HG02642 (cell line): Measurements from ENCODE around the gene RIMBP2.

Experiments
- ATAC-seq: cut with Tn5 transposase; IDR thresholded peaks from one replicate; pipeline ENCODE4 v1.9.1; 2021; ENCODE audit warnings: mild to moderate bottlenecking; ENCODE audit not compliant: unreplicated experiment, poor library complexity

The RIMBP2 gene

DNA sequence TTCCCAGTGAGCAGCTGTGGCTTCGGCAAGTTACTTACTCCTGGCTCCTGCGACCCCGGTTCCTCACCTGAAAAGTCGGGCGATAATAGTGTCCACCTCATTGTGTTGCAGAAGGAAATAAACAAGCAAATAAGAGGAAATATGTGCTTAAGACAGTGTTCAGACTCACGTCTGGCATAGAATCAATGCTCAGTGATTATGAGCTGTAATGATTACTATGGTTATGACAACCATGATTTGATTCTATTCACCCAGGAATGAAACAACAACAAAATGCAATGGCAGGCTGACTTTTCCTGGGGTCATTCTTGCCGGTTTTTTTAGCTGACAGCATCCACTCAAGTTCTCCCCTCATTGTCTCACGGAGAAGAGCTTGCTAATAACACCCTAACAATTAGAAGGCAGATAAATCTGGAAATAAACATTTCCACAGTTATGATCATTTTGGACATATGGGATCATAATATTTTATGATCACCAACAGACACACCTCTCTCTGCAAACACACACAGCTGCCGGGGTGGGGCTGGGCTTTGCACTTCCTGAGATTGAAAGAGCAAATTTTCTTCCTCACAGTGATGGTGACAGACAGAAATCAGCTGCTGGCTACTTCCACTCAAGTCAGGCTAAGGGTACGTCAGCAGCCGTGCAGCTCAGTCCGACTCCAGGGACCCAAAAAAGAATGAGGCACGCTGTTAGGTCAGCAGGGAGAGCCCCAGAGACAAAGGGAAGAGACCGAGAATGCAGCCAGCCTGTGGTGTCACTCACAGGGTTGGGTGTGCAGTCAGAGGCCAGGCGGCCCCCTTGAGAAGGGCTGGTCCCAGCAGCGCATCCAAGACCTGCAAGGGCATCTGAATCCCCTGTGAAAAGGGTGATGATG is 158.0 kb downstream of the RIMBP2 start:
- ATAC-seq: no peak

DNA sequence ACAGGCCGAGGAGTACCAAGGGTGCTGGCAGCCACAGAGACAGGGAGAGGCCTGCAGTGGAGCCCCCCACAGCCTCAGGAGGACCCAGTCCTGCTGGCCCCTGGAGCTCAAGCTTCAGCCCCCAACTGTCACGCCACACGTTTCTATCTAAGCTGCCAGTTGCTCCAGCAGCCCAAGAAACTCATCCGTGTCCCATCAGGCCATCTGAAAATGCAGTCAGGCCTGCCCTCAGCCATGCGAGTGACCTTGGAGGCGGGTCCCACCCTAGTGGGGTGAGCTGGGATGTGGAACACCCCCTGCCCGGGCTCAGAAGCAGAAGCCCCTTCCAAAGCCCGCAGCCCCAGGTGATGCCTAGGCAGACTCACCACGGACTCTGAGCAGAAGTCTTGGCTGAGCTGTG is 158.9 kb downstream of the RIMBP2 start:
- no peak for ATAC-seq

DNA sequence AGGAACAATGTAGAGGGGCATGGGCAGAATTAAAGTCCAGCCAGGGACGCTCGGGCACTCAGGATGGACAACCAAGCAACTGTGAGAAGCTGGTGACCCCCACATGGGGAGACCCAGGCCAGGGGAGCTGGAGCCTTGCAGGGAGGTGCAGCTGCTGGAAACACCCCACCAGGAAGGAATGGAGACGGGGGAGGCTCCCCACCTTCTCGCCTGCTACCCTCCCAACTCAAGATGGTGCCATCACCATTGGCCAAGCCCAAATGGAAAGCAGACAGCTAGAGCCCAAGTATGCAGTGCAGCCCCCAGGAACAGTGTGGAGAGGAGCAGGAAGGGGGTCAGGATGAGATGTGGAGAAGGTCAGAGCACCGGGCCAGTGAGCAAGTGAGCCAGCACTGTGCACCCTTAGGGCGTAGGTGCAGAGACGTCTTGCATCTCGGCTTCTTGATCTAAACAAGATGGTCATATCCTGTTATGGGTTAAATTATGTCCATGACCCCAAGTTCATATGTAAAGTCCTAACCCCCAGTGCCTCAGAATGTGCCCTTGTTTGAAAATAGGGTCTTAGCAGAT is 159.5 kb downstream of the RIMBP2 start:
- no peak for ATAC-seq

DNA sequence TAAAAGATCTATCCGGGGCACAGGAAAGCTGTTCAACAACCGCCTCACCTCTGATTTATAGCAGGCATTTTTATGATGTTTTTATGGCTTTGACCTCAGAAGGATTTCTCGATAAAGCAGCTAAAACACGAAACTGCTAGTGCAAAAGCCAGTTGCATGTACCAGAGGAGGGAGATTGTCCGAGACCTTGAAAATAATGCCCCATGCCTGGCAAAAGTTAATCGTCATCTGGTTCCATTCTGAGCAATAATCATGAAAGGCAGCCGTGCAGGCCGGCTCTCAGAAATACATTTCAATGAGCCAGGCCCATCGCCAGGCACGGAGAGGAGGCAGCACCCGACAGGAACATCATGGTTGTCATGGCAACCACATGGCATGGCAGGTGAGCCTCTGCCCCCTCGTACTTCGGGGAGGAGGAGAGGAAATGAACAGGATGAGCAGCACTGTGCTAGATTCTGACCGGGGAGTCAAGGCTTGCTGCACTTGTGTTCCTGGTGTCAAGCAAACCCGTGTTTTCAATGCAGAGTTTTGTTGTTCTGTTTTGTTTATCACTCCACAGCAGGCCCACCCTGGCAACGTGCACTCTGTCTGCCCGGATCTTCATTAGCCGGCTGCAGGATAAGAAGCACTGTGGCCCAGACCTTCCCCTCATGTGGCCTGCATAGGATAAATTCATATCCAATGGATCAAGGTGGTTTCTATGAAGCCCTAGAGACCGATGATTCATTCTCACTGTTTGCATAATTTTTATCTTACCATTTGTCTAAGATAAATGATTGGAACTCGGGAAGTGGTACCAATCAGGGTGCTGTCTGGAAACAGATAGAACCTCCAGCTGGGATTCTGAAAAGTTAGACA is 160.2 kb downstream of the RIMBP2 start:
- ATAC-seq: no peak

DNA sequence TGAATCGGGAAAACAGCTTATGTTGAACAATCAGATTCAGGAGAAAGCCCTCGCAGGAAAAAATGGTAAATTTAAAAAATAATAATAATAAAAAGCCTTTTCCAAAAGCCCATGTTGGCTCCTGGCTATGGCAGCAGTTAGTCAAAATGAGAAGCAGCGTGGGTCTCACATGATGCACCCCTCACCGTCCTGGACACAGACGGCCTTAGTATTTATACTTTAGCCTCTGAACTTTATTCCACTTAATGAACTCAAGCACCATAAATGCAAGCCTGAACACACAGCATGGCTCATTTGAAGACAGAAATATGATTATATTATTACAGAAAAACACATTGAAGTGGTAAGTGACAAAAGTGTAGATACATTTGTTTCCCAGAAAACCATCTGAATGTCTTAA is 160.9 kb downstream of the RIMBP2 start:
- no peak for ATAC-seq

DNA sequence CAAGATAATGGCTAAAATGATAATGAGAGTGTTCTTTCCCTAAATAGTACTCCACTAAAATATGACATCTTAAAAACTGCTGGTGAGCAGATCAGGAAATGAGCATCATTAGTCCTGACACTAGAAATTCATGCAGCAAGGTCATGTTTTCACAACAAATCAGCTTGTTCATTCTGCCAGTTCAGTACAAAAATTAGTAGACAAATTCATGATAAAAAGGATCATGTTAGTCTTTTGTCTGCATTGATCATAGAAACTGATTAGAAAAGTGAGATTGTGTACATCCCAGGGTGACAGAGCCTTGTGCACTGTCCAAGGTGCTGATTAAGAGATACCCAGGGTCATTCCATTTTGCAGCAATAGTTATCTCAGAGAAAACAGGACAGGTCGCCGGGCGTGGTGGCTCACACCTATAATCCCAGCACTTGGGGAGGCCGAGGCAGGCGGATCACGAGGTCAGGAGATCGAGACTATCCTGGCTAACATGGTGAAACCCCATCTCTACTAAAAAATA is 163.6 kb downstream of the RIMBP2 start:
- ATAC-seq: no peak

DNA sequence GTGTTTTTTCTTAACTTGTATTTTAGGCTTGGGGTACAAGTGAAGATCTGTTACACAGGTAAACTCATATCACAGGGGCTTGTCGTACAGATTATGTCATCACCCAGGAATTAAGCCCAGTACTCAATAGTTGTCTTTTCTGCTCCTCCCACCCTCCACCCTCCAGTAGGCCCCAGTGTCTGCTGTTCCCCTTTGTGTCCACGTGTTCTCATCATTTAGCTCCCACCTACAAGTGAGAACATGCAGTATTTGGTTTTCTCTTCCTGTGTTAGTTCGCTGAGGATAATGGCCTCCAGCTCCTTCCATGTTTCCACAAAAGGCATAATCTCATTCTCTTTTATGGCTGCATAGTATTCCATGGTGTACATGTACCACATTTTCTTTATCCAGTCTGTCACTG is 166.7 kb downstream of the RIMBP2 start:
- ATAC-seq: no peak

DNA sequence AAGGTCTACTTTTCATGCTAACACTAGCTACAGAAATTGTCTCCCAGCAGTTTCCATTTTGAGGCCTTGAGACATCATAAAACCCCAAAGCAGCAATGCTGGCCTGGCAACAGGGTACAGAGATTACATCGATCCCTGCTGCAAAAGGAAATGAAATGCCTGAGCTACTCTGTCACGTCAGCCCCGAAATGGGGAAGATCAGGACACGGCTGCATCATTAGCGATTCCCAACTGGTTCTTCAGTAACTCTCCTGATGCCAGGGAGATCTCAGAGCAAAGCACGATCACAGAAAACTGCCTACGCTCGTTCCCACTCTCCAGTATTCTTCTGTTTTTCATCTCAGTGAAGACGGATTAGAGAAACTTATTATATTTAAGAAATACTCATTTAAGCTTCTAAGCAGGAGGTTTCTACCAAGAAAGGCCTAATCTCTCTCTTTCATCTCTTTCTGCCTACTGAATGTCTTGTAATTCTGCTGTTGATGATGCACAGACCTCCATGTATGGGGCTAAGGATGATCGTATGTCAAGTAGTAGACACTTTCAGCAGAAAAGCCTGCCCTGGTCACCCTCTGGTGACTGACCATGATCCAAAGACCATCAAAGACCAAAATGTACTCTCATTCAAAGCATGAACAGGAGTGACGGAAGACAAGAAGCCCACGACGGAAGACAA is 168.5 kb downstream of the RIMBP2 start:
- no peak for ATAC-seq

DNA sequence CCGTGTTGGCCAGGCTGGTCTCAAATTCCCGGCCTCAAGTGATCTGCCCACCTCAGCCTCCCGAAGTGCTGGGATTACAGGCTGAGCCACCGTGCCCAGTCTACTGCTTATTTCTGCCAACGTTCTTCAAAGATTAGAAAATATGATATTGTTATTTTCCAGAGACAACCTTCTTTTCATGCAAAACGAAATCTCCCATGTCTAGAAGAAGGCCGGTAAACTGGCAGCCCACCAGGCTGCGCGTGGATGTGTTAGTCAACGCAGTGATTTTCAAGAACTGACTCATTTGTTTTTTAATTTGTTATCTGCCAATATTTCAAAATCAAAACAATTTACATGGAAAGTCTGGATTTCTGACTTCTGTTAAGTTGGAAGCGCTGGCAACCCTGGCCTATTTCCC is 169.6 kb downstream of the RIMBP2 start:
- no peak for ATAC-seq

DNA sequence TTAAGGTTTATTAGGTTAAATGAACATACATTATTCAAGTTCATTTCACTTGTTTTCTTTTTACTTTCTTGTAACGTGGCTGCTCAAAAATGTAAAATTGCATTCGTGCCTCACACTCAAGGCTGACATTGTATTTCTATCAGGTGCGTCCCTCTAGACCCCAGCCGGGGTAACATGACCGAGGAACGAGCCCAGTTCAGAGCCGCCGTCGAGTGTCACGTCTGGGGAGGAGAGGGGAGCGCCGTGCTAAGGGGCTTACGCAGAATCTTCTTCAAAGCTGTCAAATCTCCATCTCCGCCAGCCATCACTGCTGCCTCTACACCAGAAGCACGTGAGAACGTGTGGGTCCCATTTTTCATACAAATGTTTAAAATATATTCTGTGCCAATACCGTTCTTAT is 170.6 kb downstream of the RIMBP2 start:
- no peak for ATAC-seq

DNA sequence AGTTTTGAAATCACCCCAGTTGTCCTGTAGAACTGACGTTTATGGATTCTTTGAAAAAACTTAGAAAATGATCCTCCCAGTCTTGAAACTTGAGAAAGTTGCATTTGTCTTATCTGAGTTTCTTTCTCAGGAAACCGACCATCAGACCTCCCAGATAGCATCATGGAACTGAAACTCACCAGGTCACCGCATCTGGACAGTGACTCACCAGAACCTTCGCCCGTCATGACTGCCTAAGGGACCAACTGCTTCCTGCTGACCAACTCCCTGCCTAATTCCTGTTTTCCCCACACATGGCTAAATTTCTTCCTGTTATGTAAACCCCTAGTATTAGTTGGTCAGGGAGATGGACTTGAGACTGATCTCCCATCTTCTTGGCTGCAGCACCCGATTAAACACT is 175.7 kb downstream of the RIMBP2 start:
- ATAC-seq: no peak

DNA sequence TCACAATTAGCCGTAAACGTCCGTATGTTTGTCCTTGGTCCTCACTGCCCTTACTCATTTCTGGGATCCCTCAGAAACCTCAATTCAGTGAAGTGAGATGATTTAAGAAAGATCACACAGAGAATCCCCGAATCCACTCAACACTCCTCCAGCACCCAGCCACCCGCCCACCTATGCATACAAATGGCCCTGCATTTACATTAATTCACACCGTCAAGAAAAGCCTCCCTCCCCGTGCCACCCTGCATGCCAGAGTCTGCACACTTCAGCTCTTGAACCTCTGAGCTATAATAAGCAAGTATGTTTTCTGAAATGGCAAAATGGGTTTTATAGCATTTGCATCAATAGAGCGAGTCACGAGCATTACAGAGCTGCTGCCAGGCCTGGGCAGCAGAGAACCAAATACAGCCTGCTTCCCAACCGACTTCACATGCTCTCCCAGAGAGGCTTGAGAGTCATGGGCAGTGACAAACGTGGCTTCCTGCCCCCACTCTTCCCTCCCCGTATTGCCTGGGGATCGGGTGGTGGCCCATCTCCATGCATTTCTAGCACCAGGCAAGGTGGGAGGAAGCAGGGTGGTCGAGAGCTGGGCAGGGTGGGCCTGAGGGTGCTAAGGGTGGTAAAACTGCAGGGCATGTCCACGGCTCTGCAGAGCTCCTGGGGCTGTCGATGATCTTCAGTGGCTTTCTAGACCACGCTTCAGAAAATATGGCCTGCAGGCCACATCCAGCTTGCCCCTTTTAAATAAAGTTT is 177.6 kb downstream of the RIMBP2 start:
- ATAC-seq: no peak

DNA sequence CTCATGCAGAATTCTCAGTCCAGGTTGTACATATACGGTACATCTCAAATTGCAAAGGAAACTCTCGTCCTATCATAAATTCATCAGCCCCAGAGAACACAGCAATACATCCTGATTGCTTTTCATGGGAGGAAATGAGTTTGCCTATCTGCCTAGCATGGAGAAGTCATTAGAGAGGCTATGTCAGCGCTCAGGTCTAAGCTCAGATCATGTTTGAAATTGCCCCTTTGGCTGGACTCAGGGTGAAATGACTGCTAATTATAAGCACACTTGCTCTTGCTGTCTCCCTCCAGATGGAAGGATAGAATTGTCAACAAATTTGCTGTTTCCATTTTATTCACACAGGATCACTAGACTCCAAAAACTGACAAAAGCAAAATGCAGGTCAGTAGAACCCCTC is 178.4 kb downstream of the RIMBP2 start:
- no peak for ATAC-seq

DNA sequence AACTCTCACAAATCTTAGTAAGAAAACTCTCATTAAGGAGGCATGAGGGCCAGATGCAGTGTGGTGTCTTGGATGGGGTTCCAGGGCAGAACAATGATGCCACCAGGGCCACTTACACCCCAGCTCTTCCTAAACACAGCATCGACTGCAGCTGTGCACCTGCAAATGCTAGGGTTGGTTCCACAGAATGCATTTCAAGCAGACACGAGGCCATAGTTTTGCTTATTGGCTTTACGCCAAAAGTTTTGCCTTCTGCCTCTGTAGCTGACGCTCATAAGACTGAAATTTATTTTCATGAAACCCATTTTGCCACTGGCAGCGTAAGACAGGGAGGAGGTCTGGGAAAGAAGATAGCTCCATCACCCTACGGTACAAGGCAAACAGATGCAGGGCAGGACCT is 179.0 kb downstream of the RIMBP2 start:
- no peak for ATAC-seq

DNA sequence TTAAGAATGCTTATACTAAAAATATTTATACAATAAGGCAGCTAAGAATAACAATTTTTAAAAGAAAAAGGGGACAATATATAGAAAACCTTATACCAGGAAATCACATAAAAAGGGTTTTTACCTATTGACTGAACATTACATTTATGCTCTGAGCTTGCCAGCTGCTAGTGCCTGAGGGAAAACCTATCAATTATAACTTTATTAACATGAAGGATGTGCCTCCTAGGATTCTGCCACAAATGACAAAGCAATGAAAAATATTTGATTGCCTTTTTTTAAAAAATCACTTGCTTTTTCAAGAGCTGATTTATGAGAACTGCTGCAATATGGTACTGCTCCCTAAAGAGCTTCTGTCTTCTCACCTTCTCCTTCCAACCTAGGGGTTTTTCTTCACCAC is 185.7 kb downstream of the RIMBP2 start:
- ATAC-seq: no peak

DNA sequence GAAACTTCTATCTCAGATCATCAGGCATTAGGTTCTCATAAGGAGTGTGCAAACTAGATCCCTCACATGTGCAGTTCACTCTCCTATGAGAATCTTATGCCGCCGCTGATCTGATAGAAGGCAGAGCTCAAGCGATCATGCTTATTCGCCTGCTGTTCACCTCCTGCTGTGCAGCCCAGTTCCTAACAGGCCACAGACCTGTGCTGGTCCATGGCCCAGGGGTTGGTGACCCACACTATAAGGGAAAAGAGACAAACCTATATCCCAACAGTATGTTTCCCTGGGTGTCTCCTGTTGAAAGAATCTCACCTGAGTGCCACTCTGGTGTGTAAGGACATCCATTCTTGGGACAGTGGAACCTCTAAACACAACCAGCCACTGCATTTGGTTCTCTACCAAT is 186.3 kb downstream of the RIMBP2 start:
- no peak for ATAC-seq

DNA sequence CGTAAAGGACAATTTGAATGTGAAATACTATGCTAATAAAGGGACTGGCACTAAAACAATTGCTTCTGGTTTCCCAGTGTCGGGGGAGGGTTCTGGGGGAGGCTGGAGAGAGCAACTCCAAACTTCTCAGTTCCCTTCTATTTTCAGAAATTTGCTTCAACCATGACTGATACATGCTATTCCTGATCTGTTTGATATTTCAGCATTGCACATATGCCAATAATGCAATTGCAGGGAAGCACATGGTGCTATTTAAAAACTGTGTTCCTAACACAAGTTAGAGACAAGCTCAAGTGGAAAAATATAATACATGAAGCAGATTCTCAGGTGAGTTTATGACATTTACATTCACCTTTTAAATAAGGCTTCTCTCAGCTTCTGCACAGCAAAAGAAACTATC is 188.9 kb downstream of the RIMBP2 start:
- no peak for ATAC-seq

DNA sequence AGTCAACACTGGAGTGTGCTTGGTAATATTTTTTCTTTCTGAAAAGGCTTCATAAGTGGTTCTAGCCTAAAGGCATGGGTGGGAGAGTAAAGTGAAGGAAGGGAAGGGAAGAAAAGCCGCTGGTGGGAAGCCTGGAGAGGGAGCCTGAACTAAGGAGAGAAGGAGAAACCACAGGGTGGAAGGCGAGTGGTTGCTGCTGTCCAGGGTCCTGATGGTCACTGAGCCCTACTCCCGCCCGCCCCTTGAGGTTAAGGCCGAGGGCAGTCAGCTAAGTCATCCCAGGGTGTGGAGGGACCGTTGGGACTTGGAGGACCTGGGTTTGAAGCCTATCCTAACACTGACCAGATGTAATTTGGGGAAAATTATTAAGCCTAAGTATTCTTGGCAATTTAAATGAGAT is 189.3 kb downstream of the RIMBP2 start:
- no peak for ATAC-seq

DNA sequence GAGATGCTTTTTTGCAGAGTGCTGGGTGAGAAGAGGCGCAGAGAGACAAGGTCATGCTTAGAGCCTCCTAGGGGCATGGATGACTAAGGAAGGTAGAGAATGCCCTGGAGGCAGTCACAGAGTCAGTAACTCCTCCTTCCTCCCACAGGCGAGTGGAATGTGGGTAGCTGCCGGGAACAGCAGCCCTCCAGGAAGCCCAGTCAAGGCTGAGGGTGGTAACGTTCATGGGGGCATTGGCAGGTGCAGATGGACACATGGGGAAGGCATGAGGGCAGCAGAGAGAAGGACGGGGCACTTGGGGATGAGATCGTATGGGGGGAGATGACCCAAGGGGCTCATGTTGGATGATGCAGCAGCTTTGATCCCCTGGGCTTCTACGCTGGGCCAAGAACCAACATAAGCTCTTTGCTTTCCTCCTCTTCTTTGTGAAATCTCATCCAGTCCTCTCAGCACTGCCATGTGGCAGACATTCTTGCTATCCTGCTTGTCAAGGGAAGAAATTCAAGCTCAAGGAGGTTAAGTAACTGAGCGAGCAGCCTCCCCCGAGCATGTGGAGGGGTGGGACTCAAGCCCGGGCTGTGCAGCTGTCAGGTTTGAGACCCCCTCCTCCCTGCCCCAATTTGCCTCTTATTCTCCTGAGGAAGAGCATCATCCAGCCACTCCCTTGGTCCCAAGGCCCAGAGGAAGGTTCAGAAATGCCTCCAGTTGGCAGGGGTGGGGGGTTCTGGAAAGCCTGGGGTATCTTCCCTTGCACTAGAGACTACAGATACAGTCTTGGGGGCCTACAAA is 190.5 kb downstream of the RIMBP2 start:
- ATAC-seq: no peak
